ENCODE results near the gene ZNF644. TPM values are rescaled to one million over a fixed set of nuclear protein-coding genes. Genes with fewer than 3 reads are reported as not detected.
"Not testable (repeated sequence)": the region's sequence is repeated elsewhere in the genome, so short reads cannot be mapped to it uniquely, and the experiment has no call there.

The ZNF644 gene
- total RNA-seq, 4 donors from 2014 or later, result 38.2 to 79.3 (median 41.0) TPM

GRCh38 chr1:91045284-91045683 is 23.4 kb upstream of the ZNF644 start:
- no peak for TF ChIP-seq POLR2A (IDR thresholded peaks at IDR 0.05)
- TF ChIP-seq EP300 (IDR thresholded peaks at IDR 0.05), result no peak
- TF ChIP-seq POLR2AphosphoS5 (IDR thresholded peaks at IDR 0.05), result no peak
- TF ChIP-seq, protein P1, sequence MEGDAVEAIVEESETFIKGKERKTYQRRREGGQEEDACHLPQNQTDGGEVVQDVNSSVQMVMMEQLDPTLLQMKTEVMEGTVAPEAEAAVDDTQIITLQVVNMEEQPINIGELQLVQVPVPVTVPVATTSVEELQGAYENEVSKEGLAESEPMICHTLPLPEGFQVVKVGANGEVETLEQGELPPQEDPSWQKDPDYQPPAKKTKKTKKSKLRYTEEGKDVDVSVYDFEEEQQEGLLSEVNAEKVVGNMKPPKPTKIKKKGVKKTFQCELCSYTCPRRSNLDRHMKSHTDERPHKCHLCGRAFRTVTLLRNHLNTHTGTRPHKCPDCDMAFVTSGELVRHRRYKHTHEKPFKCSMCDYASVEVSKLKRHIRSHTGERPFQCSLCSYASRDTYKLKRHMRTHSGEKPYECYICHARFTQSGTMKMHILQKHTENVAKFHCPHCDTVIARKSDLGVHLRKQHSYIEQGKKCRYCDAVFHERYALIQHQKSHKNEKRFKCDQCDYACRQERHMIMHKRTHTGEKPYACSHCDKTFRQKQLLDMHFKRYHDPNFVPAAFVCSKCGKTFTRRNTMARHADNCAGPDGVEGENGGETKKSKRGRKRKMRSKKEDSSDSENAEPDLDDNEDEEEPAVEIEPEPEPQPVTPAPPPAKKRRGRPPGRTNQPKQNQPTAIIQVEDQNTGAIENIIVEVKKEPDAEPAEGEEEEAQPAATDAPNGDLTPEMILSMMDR (IDR thresholded peaks at IDR 0.05), result no peak
- WGBS, result 82% methylated on average over 1 of the region's 1 CpG
- H3K27me3 ChIP-seq, result no peaks in the 10 kb centered on the region

DNA sequence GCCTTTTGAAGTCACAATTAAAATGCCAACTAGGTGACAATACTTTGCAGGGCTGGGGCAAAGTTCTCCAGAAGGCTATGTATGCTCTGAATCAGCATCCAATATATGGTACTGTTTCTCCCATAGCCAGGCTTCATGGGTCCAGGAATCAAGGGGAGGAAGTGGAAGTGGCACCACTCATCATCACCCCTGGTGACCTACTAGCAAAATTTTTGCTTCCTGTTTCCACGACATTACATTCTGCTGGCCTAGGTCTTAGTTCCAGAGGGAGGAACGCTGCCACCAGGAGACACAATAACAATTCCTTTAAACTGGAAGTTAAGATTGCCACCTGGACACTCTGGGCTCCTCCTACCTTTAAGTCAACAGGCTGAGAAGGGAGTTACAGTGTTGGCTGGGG is 22.9 kb upstream of the ZNF644 start:
- not testable (repeated sequence) for H3K9me3 ChIP-seq; H3K27me3 ChIP-seq; H3K4me3 ChIP-seq; H3K4me1 ChIP-seq; DNase-seq (ENCODE audit: low spot score in 2 of 2); H3K27ac ChIP-seq; H3K36me3 ChIP-seq
- 78% methylated on average over 2 of the region's 2 CpGs for WGBS

More at GRCh38 chr1:91045284-91045683, 23.4 kb upstream of the ZNF644 start:
- H3K4me1 ChIP-seq, result no peaks in the 10 kb centered on the region
- no peak overlapping the region for H3K4me3 ChIP-seq
- no peaks in the 10 kb centered on the region for H3K36me3 ChIP-seq
- DNase-seq (ENCODE audit: low spot score in 2 of 2), result no peak
- H3K27ac ChIP-seq, result no peak overlapping the region
- no peaks in the 10 kb centered on the region for H3K9me3 ChIP-seq

DNA sequence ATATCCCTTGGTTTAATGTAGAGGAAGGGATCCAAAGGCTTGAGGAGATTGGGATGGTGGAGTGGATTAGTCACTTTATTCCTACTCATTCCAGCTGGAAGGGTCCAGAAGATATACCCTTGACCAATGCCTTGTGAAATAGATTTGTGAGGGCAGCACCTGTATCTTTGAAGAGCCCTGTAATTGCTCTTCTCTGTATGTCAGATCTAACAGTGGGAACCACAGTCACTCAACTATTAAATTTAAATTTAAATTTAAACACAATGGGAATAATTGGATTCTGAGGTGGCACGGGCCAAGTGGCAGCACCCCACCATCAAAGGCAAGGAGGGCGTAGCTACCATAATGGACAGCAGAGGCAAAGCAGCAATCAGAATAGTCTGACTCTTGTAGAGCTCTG is 20.5 kb upstream of the ZNF644 start:
- DNase-seq (ENCODE audit: low spot score in 2 of 2); H3K4me3 ChIP-seq; H3K9me3 ChIP-seq; H3K36me3 ChIP-seq; H3K27ac ChIP-seq; H3K4me1 ChIP-seq; H3K27me3 ChIP-seq: not testable (repeated sequence)
- 76% methylated on average over 2 of the region's 2 CpGs for WGBS

DNA sequence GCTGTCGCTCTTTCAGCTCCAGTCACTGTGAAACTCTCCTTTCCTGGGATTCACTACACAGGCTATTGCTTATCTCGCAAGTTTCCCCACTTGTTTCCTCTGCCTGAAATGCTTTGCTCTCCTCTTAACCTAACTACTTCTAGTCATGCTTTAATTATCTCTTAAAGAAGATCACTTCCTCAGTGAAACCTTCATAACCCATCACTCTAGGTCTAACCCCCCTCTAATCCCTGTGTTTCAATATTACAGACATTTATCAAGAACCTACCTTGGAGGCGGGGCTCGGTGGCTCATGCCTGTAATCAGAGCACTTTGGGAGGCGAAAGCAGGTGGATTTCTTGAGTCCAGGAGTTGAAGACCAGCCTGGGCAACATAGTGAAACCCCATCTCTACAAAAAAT is 16.7 kb upstream of the ZNF644 start:
- Histone ChIP-seq H3K4me1 (no peaks in the 10 kb centered on the region), H3K27me3 (no peaks in the 10 kb centered on the region), H3K4me3 (no peak overlapping the region), H3K27ac (no peak overlapping the region), H3K36me3 (no peaks in the 10 kb centered on the region), H3K9me3 (no peaks in the 10 kb centered on the region)
- DNase-seq (ENCODE audit: low spot score in 2 of 2), result no peak
- TF ChIP-seq POLR2A (IDR thresholded peaks at IDR 0.05), result no peak
- TF ChIP-seq, protein P1 (IDR thresholded peaks at IDR 0.05), result no peak
- no peak for TF ChIP-seq POLR2AphosphoS5 (IDR thresholded peaks at IDR 0.05)
- TF ChIP-seq EP300 (IDR thresholded peaks at IDR 0.05), result no peak
- 91% methylated on average over 5 of the region's 5 CpGs for WGBS

GRCh38 chr1:91036894-91037829 is 15.3 kb upstream of the ZNF644 start:
- TF ChIP-seq, protein P1 (IDR thresholded peaks at IDR 0.05), result no peak
- TF ChIP-seq EP300 (IDR thresholded peaks at IDR 0.05), result no peak
- H3K9me3 ChIP-seq, result no peaks in the 10 kb centered on the region
- DNase-seq (ENCODE audit: low spot score in 2 of 2), result no peak
- no peaks in the 10 kb centered on the region for H3K36me3 ChIP-seq
- H3K27ac ChIP-seq, result no peak overlapping the region
- no peaks in the 10 kb centered on the region for H3K27me3 ChIP-seq
- H3K4me3 ChIP-seq, result no peak overlapping the region
- no peaks in the 10 kb centered on the region for H3K4me1 ChIP-seq
- WGBS, result 80% methylated on average over 4 of the region's 4 CpGs

GRCh38 chr1:91032349-91032748 is 10.5 kb upstream of the ZNF644 start:
- peaks cover 5% of the 10 kb centered on the region for H3K27me3 ChIP-seq
- no peak for TF ChIP-seq POLR2AphosphoS5 (IDR thresholded peaks at IDR 0.05)
- TF ChIP-seq, protein P1 (IDR thresholded peaks at IDR 0.05), result no peak
- no peak for TF ChIP-seq POLR2A (IDR thresholded peaks at IDR 0.05)
- no peak for TF ChIP-seq EP300 (IDR thresholded peaks at IDR 0.05)
- H3K9me3 ChIP-seq, result no peaks in the 10 kb centered on the region
- no peak overlapping the region for H3K27ac ChIP-seq
- H3K4me1 ChIP-seq, result no peaks in the 10 kb centered on the region
- DNase-seq (ENCODE audit: low spot score in 2 of 2), result no peak
- no peak overlapping the region for H3K4me3 ChIP-seq
- no peaks in the 10 kb centered on the region for H3K36me3 ChIP-seq

Data from suprapubic skin (tissue), 4 donors.